ENCODE results near the gene DENND4B.

The DENND4B gene

GRCh38 chr1:153928791-153929341 is 17.7 kb downstream of the DENND4B start:
- no peak for DNase-seq (ENCODE audit: extremely low spot score)
- TF ChIP-seq CTCF (IDR thresholded peaks at IDR 0.05; ENCODE audit: control extremely low read depth, extremely low read depth, low read depth, missing control alignments), result no peak
- CTCF ChIA-PET, result interaction anchor here (1.0 to 13.6 kb wide), 5 partner anchors 14 to 156 kb away, joined by 3 to 108 read pairs (median 3); partner anchors contain the start of genes CREB3L4 and DENND4B
- POLR2A ChIA-PET, result interaction anchor here (0.6 to 1.0 kb wide), 4 partner anchors 17 to 64 kb away, joined by 3 to 5 read pairs (median 3); partner anchors contain the start of gene DENND4B

GRCh38 chr1:153928245-153928644 is 18.3 kb downstream of the DENND4B start:
- TF ChIP-seq CTCF (IDR thresholded peaks at IDR 0.05; ENCODE audit: control extremely low read depth, extremely low read depth, low read depth, missing control alignments), result no peak
- DNase-seq (ENCODE audit: extremely low spot score), result no peak
- POLR2A ChIA-PET, result interaction anchor here (0.9 to 1.0 kb wide), 2 partner anchors 18 to 62 kb away, joined by 3 read pairs; partner anchors contain the start of gene DENND4B
- CTCF ChIA-PET, result interaction anchor here (0.7 to 13.6 kb wide), 5 partner anchors 15 to 156 kb away, joined by 3 to 108 read pairs (median 3); partner anchors contain the start of genes CREB3L4 and DENND4B

GRCh38 chr1:153926405-153926804 is 20.1 kb downstream of the DENND4B start:
- CTCF ChIA-PET, result interaction anchor here (13.6 kb wide), 1 partner anchor 16 kb away, joined by 108 read pairs; the partner anchor contains the start of gene DENND4B
- DNase-seq (ENCODE audit: extremely low spot score), result no peak
- no peak for TF ChIP-seq CTCF (IDR thresholded peaks at IDR 0.05; ENCODE audit: control extremely low read depth, extremely low read depth, low read depth, missing control alignments)
- POLR2A ChIA-PET, result no interaction called here

GRCh38 chr1:153922972-153923925 is 23.3 kb downstream of the DENND4B start, which contains the start of gene GATAD2B:
TSS of gene GATAD2B (minus strand) at chr1:153922972. CDS start at chr1:153828347, 94,625 bp downstream.
- POLR2A ChIA-PET, result interaction anchor here (0.7 to 2.6 kb wide), 7 partner anchors 17 to 237 kb away, joined by 3 to 16 read pairs (median 4); partner anchors contain the start of genes CRTC2, DENND4B and RPS27
- no peak for TF ChIP-seq CTCF (IDR thresholded peaks at IDR 0.05; ENCODE audit: control extremely low read depth, extremely low read depth, low read depth, missing control alignments)
- DNase-seq (ENCODE audit: extremely low spot score), result peak; percentile 98
- CTCF ChIA-PET, result interaction anchor here (0.6 to 13.6 kb wide), 9 partner anchors 8 to 110 kb away, joined by 3 to 108 read pairs (median 3); partner anchors contain the start of genes DENND4B and JTB

- no peak for DNase-seq (ENCODE audit: extremely low spot score)
- ChIA-PET POLR2A (interaction anchor here (0.5 to 2.6 kb wide), 5 partner anchors 18 to 271 kb away, joined by 3 to 16 read pairs (median 6); partner anchors contain the start of genes DENND4B and RPS27), CTCF (interaction anchor here (0.8 to 13.6 kb wide), 9 partner anchors 9 to 125 kb away, joined by 3 to 108 read pairs (median 5); partner anchors contain the start of genes DENND4B and JTB)
- TF ChIP-seq CTCF (IDR thresholded peaks at IDR 0.05; ENCODE audit: control extremely low read depth, extremely low read depth, low read depth, missing control alignments), result peak; percentile 47
Observed at GRCh38 chr1:153922076-153922971, 24.2 kb downstream of the DENND4B start.

All from GM10248 (cell line).